OCI-LY1 (cell line): ENCODE data around the gene HOMER2.

Source experiments
- H2AFZ ChIP-seq: fragments of 200-600 bp; sonication (generic), shearing (Covaris generic); 2 replicates; pipeline ENCODE4 v1.6.0; 2014; ENCODE audit warnings: antibody characterized with exemption, mild to moderate bottlenecking, low read length
- H3F3A ChIP-seq: fragments of 200-600 bp; sonication (generic), shearing (Covaris generic); 2 replicates; pipeline ENCODE4 v1.6.0; 2014; ENCODE audit warnings: mild to moderate bottlenecking, antibody characterized with exemption, low read length, moderate library complexity; ENCODE audit not compliant: insufficient read depth
- H3K27ac ChIP-seq: fragments of 200-600 bp; sonication (generic); 2 replicates; pipeline ENCODE4 v1.5.1; 2014; ENCODE audit warnings: low read length, mixed run types, mild to moderate bottlenecking, low read depth; ENCODE audit not compliant: poor library complexity, severe bottlenecking
- H3K27me3 ChIP-seq: fragments of 200-600 bp; sonication (generic); 2 replicates; pipeline ENCODE4 v1.6.0; 2014; ENCODE audit warnings: antibody characterized with exemption, mild to moderate bottlenecking, low read length, moderate library complexity; ENCODE audit not compliant: insufficient read depth
- H3K36me3 ChIP-seq: fragments of 200-600 bp; sonication (generic); 2 replicates; pipeline ENCODE4 v1.6.1; 2014; ENCODE audit warnings: mild to moderate bottlenecking, antibody characterized with exemption, low read length, moderate library complexity, mixed read lengths; ENCODE audit not compliant: insufficient read depth
- H3K4me1 ChIP-seq: fragments of 200-600 bp; sonication (generic); 2 replicates; pipeline ENCODE4 v1.5.1; 2014; ENCODE audit warnings: mild to moderate bottlenecking, low read length, moderate library complexity; ENCODE audit not compliant: insufficient read depth, severe bottlenecking
- H3K4me2 ChIP-seq: fragments of 200-600 bp; sonication (generic), shearing (Covaris generic); 2 replicates; pipeline ENCODE4 v1.6.1; 2014; ENCODE audit warnings: low read length
- H3K4me3 ChIP-seq: fragments of 200-600 bp; sonication (generic); 2 replicates; pipeline ENCODE4 v1.5.1; 2014; ENCODE audit warnings: low read length, low read depth, mild to moderate bottlenecking, mixed read lengths; ENCODE audit not compliant: poor library complexity, severe bottlenecking
- H3K79me2 ChIP-seq: fragments of 200-600 bp; shearing (Covaris generic); 2 replicates; pipeline ENCODE4 v1.6.1; 2016; ENCODE audit warnings: mixed run types, low read length, mixed read lengths; ENCODE audit not compliant: insufficient read depth
- H3K9ac ChIP-seq: fragments of 200-600 bp; sonication (generic), shearing (Covaris generic); 2 replicates; pipeline ENCODE4 v1.6.1; 2014; ENCODE audit warnings: mild to moderate bottlenecking, low read length, mixed read lengths
- H3K9me2 ChIP-seq: fragments of 200-600 bp; sonication (generic), shearing (Covaris generic); 2 replicates; pipeline ENCODE4 v1.6.1; 2014; ENCODE audit warnings: low read depth, mild to moderate bottlenecking, low read length, mixed read lengths
- H3K9me3 ChIP-seq: fragments of 200-600 bp; shearing (Covaris generic); 2 replicates; pipeline ENCODE4 v1.6.1; 2014; ENCODE audit warnings: low read length, mixed read lengths
- H4K20me1 ChIP-seq: fragments of 200-600 bp; sonication (generic), shearing (Covaris generic); 2 replicates; pipeline ENCODE4 v1.6.0; 2016; ENCODE audit warnings: mild to moderate bottlenecking, low read length; ENCODE audit not compliant: insufficient read depth
- EZH2 ChIP-seq: fragments of 200-600 bp; sonication (generic), shearing (Covaris generic); IDR thresholded peaks from 2 replicates; pipeline ENCODE4 v1.8.0; 2017; ENCODE audit warnings: borderline replicate concordance, mixed run types, mild to moderate bottlenecking, antibody characterized with exemption, low read length, moderate library complexity, mixed read lengths
- TF ChIP-seq, protein P1 (sequence below): fragments of 200-600 bp; sonication (generic), shearing (Covaris generic); IDR thresholded peaks from 2 replicates; pipeline ENCODE4 v1.5.1; 2017; ENCODE audit warnings: mild to moderate bottlenecking, antibody characterized with exemption, low read length, moderate library complexity, mixed read lengths

Gene HOMER2

DNA sequence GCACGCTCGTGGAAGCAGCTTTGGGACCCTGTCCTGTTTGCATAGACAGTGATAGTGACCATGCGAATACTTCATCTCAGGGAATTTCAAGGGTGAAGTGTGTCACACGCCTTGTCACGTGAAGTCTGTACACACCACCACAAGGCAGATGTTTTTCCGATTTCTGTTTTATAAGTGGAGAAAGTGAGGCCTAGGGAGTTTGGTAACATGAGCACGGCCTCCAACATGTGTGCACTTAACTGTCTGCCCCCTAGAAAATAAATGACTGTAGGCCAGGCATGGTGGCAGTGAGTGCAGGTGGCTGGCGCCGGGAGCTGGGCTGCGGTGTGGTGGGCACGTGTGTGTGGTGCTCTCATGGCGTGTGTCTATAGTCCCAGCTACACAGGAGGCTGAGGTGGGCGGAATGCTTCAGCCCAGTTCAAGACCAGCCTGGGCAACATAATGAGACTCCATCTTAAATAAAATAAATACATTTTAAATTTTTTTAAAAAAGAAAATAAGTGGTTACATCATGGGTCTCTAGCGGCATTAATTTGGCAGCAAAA lies 101.1 kb downstream of the HOMER2 start:
- Histone ChIP-seq H3K79me2 (no peaks in the 10 kb centered on the region), H3K27ac (peak overlapping the region; percentile 91), H4K20me1 (no peaks in the 10 kb centered on the region), H3F3A (peaks cover 7% of the 10 kb centered on the region; the same call in 1 of the 2 replicates), H3K4me1 (peaks cover 79% of the 10 kb centered on the region), H2AFZ (no peak overlapping the region), H3K9ac (no peak overlapping the region), H3K4me3 (no peak overlapping the region), H3K9me2 (no peaks in the 10 kb centered on the region), H3K9me3 (no peaks in the 10 kb centered on the region), H3K27me3 (no peaks in the 10 kb centered on the region), H3K4me2 (no peak overlapping the region), H3K36me3 (no peaks in the 10 kb centered on the region)
- no peak for TF ChIP-seq EZH2
- TF ChIP-seq, protein P1, sequence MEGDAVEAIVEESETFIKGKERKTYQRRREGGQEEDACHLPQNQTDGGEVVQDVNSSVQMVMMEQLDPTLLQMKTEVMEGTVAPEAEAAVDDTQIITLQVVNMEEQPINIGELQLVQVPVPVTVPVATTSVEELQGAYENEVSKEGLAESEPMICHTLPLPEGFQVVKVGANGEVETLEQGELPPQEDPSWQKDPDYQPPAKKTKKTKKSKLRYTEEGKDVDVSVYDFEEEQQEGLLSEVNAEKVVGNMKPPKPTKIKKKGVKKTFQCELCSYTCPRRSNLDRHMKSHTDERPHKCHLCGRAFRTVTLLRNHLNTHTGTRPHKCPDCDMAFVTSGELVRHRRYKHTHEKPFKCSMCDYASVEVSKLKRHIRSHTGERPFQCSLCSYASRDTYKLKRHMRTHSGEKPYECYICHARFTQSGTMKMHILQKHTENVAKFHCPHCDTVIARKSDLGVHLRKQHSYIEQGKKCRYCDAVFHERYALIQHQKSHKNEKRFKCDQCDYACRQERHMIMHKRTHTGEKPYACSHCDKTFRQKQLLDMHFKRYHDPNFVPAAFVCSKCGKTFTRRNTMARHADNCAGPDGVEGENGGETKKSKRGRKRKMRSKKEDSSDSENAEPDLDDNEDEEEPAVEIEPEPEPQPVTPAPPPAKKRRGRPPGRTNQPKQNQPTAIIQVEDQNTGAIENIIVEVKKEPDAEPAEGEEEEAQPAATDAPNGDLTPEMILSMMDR = no peak

DNA sequence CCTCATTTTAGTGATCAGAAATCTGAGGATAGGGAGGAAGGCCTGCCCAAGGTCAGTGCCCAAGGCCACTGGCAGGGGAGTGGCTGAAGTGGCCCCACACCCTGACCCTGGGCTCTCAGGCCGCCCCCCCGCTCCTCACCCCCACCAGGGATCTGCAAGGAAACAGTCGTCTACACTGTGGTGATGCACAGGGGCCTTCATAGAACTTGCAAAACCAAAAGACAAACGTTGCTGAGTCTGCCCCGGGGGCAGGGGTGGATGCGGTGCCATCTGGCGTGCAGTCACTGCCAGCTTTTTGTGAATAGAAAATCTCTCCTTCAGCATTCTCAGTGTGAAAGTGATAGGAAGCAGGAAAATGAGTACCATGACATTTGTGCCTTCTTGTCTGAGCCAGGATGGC lies 101.8 kb downstream of the HOMER2 start:
- Histone ChIP-seq H3K79me2 (no peaks in the 10 kb centered on the region), H3F3A (peaks cover 8% of the 10 kb centered on the region; the same call in 1 of the 2 replicates), H3K4me1 (peaks cover 82% of the 10 kb centered on the region), H3K27ac (peak overlapping the region; percentile 91), H2AFZ (no peak overlapping the region), H3K9me2 (no peaks in the 10 kb centered on the region), H3K9ac (no peak overlapping the region), H4K20me1 (no peaks in the 10 kb centered on the region), H3K9me3 (no peaks in the 10 kb centered on the region), H3K36me3 (no peaks in the 10 kb centered on the region), H3K4me2 (no peak overlapping the region), H3K27me3 (no peaks in the 10 kb centered on the region), H3K4me3 (no peak overlapping the region)
- TF ChIP-seq, protein P1 = peak; percentile 31; the same call in 1 of the 2 replicates
- no peak for TF ChIP-seq EZH2

DNA sequence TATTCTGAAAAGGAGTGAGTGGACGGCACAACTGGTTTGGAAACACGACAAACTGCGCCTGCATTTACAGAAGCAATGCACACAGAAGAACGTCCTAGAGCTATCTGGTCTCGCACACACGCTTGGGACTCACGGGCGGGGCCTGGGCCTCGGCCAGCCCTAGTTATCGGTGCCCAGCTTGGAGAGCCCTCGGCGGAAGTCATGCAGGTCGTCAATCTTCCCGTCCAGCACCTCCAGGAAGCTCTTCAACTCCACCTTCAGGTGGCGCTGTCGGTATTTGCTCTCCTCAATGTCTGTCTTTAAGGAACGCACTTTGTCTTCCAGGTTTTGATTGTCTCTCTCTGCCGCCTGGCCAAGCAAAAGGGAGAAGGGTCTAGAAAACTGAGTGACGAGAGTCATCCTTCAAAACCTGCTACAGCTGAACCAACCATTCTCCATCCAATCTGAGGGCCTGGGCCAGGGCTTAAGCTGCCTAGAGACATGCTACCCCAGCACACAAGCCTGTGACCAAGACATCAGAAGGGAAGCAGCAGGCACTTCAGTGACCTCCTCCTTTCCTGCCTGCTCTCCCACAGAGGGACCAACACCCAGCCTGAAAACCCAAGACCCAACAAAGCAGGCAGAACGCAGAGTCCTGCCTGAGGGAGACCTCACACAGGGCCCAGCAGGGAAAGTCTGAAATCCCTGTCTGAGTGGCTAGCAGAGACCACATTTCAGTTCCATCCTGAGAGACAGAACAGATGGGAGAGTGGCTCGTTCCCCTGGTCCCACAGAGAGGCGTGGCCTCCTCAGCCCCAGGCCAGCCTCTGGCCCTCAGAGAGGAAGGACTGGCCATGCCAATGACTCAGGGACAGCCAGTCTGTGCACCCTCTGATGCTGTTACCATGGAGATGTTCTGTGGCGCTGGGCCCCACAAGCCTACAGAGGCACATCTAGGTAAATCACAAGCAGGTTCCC lies 102.7 kb downstream of the HOMER2 start:
- Histone ChIP-seq H3K9me2 (no peaks in the 10 kb centered on the region), H3K9ac (peak overlapping the region; percentile 34; the same call in 1 of the 2 replicates), H3K9me3 (no peaks in the 10 kb centered on the region), H3K4me1 (peaks cover 87% of the 10 kb centered on the region), H3F3A (peaks cover 8% of the 10 kb centered on the region; the same call in 1 of the 2 replicates), H3K36me3 (no peaks in the 10 kb centered on the region), H3K4me2 (peak overlapping the region; percentile 58), H3K79me2 (no peaks in the 10 kb centered on the region), H4K20me1 (no peaks in the 10 kb centered on the region), H3K4me3 (peak overlapping the region; percentile 37), H2AFZ (peak overlapping the region; percentile 73), H3K27me3 (no peaks in the 10 kb centered on the region), H3K27ac (peak overlapping the region; percentile 91)
- TF ChIP-seq EZH2 = no peak
- TF ChIP-seq, protein P1 = peak; percentile 89
